Thyroid gland (tissue), 4 donors: Measurements from ENCODE around the gene DZANK1. TPM values are rescaled to one million over a fixed set of nuclear protein-coding genes. Genes with fewer than 3 reads are reported as not detected.
"Not testable (repeated sequence)": the region's sequence is repeated elsewhere in the genome, so short reads cannot be mapped to it uniquely, and the experiment has no call there.

Source experiments
- DNase-seq, 2 donors: peaks; one replicate each; pipeline ENCODE4 v3.0.0-alpha.2; 2019
- H3K27ac ChIP-seq, 3 donors: fragments of 200-600 bp; sonication (generic); 1 replicate in 2 of 3; 2 replicates in 1 of 3; pipeline ENCODE4 v1.5.1; 2016 to 2019; ENCODE audit warnings: mild to moderate bottlenecking in 1 of 3, moderate library complexity in 1 of 3
- H3K27me3 ChIP-seq: fragments of 200-600 bp; sonication (generic); one replicate; pipeline ENCODE4 v1.5.1; 2019
- H3K36me3 ChIP-seq, 2 donors: fragments of 200-600 bp; sonication (generic); one replicate each; pipeline ENCODE4 v1.5.1; 2016 to 2019
- H3K4me1 ChIP-seq, 2 donors: fragments of 200-600 bp; sonication (generic); one replicate each; pipeline ENCODE4 v1.5.1; 2017 to 2019
- H3K4me3 ChIP-seq, 3 donors: fragments of 200-600 bp; sonication (generic); replicated peaks in 1 of 3; 1 replicate in 2 of 3; 2 replicates in 1 of 3; pipeline ENCODE4 v1.5.1; 2016; ENCODE audit warnings: mild to moderate bottlenecking in 1 of 3
- H3K9me3 ChIP-seq: fragments of 200-600 bp; sonication (generic); one replicate; pipeline ENCODE4 v1.5.1; 2017
- POLR2A ChIP-seq, 2 donors: fragments of 450-650 bp; IDR thresholded peaks; one replicate each; pipeline ENCODE4 v1.6.1; 2017; ENCODE audit warnings: antibody characterized with exemption in 2 of 2, mild to moderate bottlenecking in 2 of 2, moderate library complexity in 1 of 2
- WGBS, 2 donors: methylation state at CpG; one replicate each; pipeline ENCODE4 v1.1.5; 2017; 5-methylcytosine and 5-hydroxymethylcytosine counted together
- intact Hi-C: fragments of 100-400 bp; cut with DNase I; formaldehyde crosslinking; loops from one replicate; pipeline ENCODE4 v1.15.1; 2023
- total RNA-seq, 4 donors: library from RNA; depleted of rRNA; stranded (reverse); fragments of >200 nt; gene quantifications; one replicate each; pipeline ENCODE4 v1.2.3, GENCODE V29; 2016
- TF ChIP-seq, protein P1 (sequence below), 6 experiments: fragments of 200-600 bp in 3 of 6; fragments of 450-650 bp in 3 of 6; sonication (generic) in 3 of 6; IDR thresholded peaks; one replicate each; pipeline ENCODE4 v1.5.1; 2016 to 2019; ENCODE audit warnings: antibody characterized with exemption in 6 of 6, mild to moderate bottlenecking in 2 of 6, inconsistent platforms in 1 of 6, moderate library complexity in 1 of 6

Gene DZANK1
- total RNA-seq, 4 donors from 2014 or later: 6.7 to 10.6 (median 8.5) TPM

- intact Hi-C loops: loop anchor here (10.0 kb wide), 2 partner anchors 77 to 93 kb away; partner anchors contain the start of gene DTD1
- Histone ChIP-seq H3K27ac (peak within 1 kb of the TSS; percentile 95 to 99 (median 96)), H3K4me1 (peaks cover 13 to 14% of the 10 kb centered on the region in 2 donors), H3K36me3 (peaks cover 0 to 5% of the 10 kb centered on the region in 2 donors), H3K27me3 (no peaks in the 10 kb centered on the region), H3K9me3 (no peaks in the 10 kb centered on the region), H3K4me3 (peak within 1 kb of the TSS; percentile 61 to 85 (median 79))
- peak; percentile 97 to 98 for DNase-seq
- 0 to 1% methylated on average over 38 to 59 of the region's 69 CpGs for WGBS, 2 donors
- TF ChIP-seq POLR2A (IDR thresholded peaks at IDR 0.05): peak in 1 of 2 donors; percentile 81
- TF ChIP-seq, protein P1, sequence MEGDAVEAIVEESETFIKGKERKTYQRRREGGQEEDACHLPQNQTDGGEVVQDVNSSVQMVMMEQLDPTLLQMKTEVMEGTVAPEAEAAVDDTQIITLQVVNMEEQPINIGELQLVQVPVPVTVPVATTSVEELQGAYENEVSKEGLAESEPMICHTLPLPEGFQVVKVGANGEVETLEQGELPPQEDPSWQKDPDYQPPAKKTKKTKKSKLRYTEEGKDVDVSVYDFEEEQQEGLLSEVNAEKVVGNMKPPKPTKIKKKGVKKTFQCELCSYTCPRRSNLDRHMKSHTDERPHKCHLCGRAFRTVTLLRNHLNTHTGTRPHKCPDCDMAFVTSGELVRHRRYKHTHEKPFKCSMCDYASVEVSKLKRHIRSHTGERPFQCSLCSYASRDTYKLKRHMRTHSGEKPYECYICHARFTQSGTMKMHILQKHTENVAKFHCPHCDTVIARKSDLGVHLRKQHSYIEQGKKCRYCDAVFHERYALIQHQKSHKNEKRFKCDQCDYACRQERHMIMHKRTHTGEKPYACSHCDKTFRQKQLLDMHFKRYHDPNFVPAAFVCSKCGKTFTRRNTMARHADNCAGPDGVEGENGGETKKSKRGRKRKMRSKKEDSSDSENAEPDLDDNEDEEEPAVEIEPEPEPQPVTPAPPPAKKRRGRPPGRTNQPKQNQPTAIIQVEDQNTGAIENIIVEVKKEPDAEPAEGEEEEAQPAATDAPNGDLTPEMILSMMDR (IDR thresholded peaks at IDR 0.05): peak in 1 of 6 experiments; percentile 9
These were observed 40.7 kb upstream of the DZANK1 start, which contains the start of gene SEC23B for GRCh38 chr20:18507218-18508191. Gene SEC23B (plus strand): TSS chr20:18507940. CDS start chr20:18510836, 2,896 bp downstream.

- Histone ChIP-seq H3K4me3 (peak overlapping the region; percentile 61 to 85 (median 79)), H3K9me3 (no peaks in the 10 kb centered on the region), H3K27ac (peak overlapping the region; percentile 95 to 99 (median 96)), H3K36me3 (peaks cover 0 to 4% of the 10 kb centered on the region in 2 donors), H3K27me3 (no peaks in the 10 kb centered on the region), H3K4me1 (peaks cover 13 to 14% of the 10 kb centered on the region in 2 donors)
- WGBS, 2 donors: 56 to 61% methylated on average over 8 of the region's 8 CpGs
- no peak for DNase-seq
- TF ChIP-seq, protein P1 (IDR thresholded peaks at IDR 0.05): no peak
- intact Hi-C loops: loop anchor here (10.0 kb wide), 2 partner anchors 78 to 92 kb away; partner anchors contain the start of gene DTD1
These were observed 39.9 kb upstream of the DZANK1 start for GRCh38 chr20:18506744-18507143.

GRCh38 chr20:18504479-18505060 lies 37.7 kb upstream of the DZANK1 start:
- no peaks in the 10 kb centered on the region for H3K27me3 ChIP-seq
- H3K4me3 ChIP-seq: no peak overlapping the region
- H3K36me3 ChIP-seq: no peaks in the 10 kb centered on the region
- peaks cover 13 to 14% of the 10 kb centered on the region in 2 donors for H3K4me1 ChIP-seq
- no peak overlapping the region for H3K27ac ChIP-seq
- peak; percentile 30 to 50 for DNase-seq
- no peak for TF ChIP-seq POLR2A (IDR thresholded peaks at IDR 0.05)
- TF ChIP-seq, protein P1 (IDR thresholded peaks at IDR 0.05): no peak
- no peaks in the 10 kb centered on the region for H3K9me3 ChIP-seq
- WGBS, 2 donors: 53 to 66% methylated on average over 26 to 31 of the region's 31 CpGs
- intact Hi-C loops: loop anchor here (10.0 kb wide), 2 partner anchors 80 to 90 kb away; partner anchors contain the start of gene DTD1

GRCh38 chr20:18501672-18502071 lies 34.8 kb upstream of the DZANK1 start:
- not testable (repeated sequence) for H3K27me3 ChIP-seq, H3K4me3 ChIP-seq, H3K9me3 ChIP-seq, H3K27ac ChIP-seq, DNase-seq, H3K4me1 ChIP-seq, H3K36me3 ChIP-seq
- WGBS, 2 donors: 65 to 67% methylated on average over 1 of the region's 1 CpG
- intact Hi-C loops: loop anchor here (10.0 kb wide), 2 partner anchors 83 to 87 kb away; partner anchors contain the start of gene DTD1

- TF ChIP-seq, protein P1 (IDR thresholded peaks at IDR 0.05): no peak
- no peak for TF ChIP-seq POLR2A (IDR thresholded peaks at IDR 0.05)
- Histone ChIP-seq H3K27me3 (no peaks in the 10 kb centered on the region), H3K36me3 (no peaks in the 10 kb centered on the region), H3K4me1 (peaks cover 6 to 7% of the 10 kb centered on the region in 2 donors), H3K4me3 (no peak overlapping the region), H3K27ac (peak overlapping the region in 2 of 3 donors; percentile 15 to 69), H3K9me3 (no peaks in the 10 kb centered on the region)
- 92 to 94% methylated on average over 3 of the region's 3 CpGs for WGBS, 2 donors
- intact Hi-C loops: no loop called here
- DNase-seq: no peak
These were observed 30.8 kb upstream of the DZANK1 start for GRCh38 chr20:18497603-18498002.
